ENCODE data around the gene ZBBX.

ZBBX gene

DNA sequence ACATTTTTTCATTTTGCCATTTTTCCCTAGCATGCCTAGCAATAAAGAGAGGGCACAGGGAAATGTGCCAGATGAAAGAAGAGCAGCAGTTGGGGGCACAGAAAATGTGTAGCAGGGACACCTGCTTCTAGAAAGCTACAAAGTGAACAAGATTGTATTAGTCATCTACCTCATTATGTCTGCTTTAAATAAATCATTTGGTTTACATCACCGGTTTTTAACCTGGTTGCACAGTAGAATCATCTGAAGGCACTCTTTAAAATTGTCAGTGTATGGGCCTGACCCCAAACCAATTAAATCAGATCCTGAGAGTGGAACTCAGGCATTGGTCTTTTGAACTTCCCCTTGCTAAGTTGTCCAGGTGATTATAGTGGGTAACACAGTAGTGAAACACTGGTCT lies 73.8 kb downstream of the ZBBX start:
- DNase-seq, result no peak

DNA sequence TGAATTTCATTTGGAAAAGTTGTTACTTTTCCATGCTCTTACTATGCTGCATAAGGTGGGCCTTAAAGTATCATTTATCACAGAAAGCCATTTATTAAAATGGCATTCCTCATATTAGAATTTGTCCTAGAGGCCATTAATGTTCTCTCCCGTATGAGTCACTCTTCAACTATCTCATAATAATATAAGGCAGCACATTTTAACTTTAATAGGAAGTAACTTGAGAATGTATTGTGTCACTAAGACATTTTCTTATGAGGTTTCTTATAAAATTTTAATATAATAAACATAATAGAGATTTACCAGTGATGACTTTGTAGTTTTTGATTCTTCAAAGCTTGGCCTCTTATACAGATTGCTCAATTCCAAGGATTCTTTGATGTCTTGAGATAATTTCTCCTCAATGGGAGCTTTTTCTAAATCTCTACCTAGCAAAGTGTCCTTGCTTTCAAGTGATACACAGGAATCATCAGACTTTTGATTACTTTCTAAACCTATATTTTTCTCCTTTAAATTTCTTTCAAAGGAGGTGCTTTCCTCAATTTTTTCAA lies 74.7 kb downstream of the ZBBX start:
- DNase-seq, result no peak

DNA sequence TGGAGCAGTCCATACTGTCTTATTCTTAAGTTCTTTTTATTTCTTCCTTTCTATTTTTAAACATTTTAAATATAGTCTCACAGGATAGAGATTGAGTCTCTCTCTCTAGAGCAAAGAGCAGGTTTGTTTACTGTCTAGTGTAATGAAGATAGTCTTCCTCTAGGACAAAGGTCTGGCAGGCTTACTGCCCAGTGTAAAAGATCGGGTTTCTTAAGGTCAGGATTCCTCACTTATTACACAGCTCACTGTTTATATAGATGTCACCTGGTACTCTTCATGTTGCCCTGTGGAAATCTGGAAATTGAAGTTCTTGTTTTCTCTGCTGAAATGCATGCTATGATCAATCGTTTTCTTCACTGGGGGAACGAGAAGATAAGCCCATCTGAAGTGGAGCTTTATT lies 76.0 kb downstream of the ZBBX start:
- no peak for DNase-seq

DNA sequence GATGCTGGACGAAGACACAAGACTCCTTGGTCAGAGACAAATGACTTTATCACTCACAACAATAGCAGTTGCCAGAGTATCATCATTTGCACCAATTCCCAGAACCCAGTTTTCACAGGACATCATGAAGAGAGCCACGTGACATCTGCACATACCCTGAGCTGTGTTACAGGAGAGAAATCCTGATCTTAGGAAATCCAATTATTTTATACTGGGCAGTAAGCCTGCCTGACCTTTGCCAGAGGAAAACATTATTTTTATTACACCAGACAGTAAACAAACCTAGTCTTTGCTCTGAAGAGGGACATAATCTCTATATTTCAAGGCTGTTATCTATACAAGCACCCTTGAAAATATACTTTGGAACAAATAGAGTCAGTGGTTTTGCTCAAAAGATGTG lies 77.4 kb downstream of the ZBBX start:
- no peak for DNase-seq

DNA sequence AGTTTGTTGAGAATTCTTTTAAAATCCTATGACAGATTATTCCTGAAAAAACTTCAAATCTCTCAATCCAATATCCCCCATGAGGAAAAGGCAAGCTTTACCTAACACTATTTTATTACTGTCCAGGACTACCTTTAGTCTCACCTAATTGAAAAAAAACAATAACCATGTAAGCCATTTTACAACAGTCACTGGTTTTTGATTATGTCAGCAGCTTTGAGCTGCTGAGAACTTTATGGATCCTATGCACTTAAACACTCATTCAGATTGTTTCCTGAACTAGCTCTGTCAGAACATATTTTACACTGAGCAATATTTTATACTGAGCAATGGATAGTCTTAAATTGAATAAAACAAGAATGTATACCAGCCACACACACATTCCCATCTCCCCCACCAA lies 79.9 kb downstream of the ZBBX start:
- no peak for DNase-seq

DNA sequence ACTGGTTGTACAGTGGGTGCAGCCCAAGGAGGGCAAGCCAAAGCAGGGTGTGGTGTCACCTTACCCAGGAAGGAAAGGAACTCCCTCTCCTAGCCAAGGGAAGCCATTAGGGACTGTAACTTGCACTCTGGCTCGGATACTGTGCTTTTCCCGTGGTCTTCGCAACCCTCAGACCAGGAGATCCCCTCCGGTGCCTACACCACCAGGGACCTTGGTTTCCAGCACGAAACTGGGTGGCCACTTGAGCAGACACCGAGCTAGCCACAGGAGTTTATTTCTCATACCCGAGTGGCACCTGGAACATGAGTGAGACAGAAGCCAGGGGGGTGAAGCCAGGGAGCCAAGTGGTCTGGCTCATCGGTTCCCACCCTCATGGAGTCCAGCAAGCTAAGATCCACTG lies 90.7 kb downstream of the ZBBX start:
- no peak for DNase-seq

DNA sequence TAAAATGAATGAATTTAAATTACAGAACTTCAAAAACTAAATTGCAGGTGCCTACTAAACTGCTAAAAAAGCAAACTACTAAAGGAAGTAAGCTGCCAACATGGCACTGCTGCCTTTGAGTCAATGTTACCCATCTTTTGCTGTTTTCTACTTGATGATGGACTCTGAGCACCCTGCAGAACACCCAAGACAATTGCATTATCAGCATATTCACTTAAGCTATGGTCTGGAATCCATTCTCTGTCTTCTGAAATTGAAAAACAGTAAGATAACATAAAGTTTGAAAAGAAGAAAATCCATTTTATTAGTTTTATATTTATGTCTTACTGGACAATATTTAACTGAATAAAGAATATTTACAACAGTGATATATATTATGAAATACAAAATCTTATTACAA lies 91.4 kb downstream of the ZBBX start:
- DNase-seq, result no peak

DNA sequence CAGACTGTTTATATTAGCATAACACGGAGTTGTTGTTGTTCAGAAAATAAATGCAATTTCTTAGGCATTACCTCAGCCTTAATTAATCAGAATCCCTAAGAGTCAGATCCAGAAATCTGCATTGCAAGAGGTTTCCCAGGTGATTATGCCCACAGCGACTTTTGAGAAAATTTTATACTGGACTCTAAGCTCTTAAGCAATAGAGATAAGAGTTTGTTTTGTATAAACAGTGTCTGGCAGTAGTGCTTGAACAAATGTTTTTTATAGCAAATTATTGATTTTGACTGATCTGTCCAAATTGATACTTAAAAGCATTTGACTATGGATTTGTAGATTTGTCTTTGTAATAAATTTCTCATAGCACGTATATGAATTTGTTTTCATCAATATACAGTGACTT lies 92.8 kb downstream of the ZBBX start:
- DNase-seq, result no peak

DNA sequence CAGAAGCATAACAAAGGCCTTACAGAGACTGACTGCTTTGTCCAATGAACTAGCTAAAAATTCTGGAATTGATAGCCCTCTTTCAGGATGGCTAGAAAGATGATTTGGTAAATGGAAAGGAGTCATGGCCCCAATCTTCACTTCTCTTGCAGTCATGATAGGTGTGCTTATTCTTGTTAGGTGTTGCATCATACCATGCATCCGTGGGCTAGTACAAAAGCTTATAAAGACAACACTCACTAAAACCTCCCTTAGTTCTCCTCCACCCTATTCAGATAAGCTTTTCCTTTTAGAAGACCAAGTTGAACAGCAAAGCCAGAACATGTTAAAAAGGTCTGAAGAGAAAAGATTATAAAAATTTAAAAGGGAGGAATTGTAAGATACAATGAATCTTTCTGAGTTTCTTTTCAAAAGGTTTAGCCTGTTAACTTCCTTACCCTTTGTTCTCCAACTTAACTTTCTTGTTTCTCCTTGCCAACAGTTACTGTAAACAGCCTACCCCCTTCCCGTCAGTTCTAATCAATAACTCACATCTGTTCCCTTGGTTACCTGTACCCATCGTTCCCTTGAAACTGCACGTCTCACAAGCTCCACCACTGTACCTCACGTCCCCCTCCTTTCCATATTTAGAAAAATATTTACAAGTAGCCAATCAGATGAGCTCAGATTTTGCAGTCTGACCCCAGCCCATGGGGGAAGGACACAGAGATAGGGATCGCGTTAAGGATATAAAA lies 105.8 kb downstream of the ZBBX start:
- no peak for DNase-seq

DNA sequence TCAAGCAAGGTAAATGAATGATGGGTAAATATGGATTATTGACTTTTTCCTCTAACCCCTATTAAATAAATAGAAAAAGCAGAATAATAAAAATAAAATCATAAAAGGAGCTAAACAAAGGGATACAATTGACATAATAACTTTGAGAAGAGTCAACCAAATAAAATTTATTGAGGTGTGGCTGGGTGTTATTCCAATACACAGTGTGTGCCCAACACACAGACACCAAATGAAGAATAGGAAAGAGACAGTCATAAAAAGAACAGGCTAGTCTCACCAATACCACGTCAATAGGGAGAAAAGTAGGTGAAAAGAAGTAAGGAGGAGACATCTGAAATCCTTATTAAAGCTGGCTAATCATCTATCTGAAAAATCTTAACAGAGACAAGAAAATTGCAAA lies 127.1 kb downstream of the ZBBX start:
- DNase-seq, result no peak

DNA sequence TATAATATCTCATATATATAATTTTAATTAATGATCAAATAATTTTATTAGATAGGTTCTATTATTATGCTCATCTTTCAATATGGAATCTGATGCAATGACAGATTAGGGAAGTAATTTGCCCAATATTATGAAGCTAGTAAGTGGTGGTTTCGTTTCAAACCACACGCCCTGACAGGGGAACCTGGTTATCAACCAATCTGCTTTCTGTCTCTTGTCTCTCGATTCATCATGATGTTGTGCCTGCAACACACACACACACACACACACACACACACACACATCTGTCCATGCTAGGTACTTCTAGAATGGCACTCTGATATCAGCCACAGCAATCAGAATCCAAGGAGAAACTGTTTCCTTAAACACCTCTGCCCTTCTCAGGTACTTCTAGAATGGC lies 128.4 kb downstream of the ZBBX start:
- no peak for DNase-seq

DNA sequence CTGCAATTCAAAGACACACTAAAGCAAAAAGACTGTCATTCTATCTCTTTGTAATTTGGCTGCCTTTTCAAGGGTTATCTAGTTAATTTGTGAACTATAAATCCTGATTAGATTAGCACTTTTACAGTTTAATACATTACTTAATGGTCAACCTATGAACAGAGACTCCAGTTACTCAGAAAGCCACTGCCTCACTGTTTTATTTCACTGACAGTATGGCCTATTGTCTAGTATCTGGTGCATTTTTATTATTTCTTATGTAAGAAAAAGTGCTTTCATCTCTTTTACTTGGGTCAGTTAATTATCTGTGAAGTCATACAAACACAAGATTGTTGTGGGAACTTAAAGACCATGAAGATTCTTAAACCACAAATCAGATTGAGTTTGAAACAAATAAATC lies 133.8 kb downstream of the ZBBX start:
- DNase-seq, result no peak

DNA sequence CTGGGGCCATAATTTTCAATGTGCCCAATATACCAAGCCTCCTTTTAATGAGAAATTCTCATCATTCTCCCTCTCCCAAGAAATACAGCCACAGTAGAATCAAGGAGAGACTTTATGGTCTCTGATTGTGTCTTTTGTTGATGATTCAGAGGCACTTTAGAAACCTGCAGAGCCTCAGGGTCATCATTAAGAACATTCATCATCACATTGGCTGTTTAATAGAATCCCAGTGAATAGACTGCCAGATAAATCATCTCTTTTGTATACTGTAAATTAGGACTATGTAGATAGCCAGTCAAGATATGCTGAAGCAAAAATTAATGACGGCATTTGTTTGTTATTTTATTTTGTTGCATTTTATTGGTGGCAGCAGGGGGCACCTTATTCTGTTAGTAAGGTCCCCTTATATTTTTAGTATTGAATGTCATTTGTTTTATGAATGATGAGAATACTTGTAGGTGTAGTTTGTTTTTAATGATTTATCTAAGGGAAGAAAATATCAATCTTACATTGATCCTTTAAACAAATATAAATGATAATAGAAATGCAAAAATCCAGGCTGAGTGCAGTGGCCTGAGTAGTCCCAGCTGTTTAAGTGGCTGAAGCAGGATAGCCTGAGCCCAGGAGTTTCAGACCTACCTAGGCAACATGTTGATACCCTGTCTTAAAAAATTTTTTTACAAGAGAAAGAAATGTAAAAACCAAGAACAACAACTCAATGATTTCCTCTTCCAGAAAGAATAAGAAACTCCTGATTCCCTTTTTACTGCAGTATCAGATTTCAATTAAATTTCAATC lies 138.8 kb downstream of the ZBBX start:
- DNase-seq, result no peak

DNA sequence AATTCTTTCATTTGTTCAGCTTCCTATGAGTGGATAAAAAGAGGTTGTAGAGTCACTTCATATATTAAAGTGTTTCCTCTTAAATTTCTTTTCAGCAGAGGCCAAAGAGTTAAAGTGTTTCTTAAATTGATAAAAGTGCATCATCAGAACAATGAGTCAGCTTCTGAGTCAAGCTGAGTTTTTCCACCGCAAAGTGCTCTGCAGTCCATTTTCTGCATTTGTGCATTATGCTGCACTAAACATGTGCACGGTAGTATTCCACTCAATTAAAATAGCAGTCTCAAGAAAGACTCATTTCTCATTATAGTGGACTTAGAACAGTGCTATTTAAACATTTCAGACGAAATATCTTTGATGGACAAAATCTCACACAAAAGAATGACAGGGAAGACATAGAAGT lies 152.0 kb downstream of the ZBBX start:
- DNase-seq, result no peak

DNA sequence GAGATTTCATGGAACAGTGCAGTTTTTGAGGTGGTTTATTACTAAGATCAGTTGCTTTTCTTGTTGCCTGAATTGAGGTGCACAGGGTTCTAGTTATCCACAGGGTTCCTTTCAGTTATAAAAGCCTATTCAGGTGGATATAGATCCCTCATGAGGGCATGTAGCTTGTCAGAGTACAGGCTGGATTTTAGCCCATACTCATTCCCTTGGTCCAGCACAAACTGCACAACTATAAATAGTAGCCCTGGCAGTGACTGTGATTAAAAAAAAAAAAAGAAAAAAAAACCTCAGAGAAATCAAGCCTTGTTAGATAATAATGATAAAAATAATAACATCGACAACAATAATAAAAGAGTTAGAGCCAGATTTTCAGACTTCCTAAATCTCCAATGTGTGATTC lies 154.3 kb downstream of the ZBBX start:
- no peak for DNase-seq

DNA sequence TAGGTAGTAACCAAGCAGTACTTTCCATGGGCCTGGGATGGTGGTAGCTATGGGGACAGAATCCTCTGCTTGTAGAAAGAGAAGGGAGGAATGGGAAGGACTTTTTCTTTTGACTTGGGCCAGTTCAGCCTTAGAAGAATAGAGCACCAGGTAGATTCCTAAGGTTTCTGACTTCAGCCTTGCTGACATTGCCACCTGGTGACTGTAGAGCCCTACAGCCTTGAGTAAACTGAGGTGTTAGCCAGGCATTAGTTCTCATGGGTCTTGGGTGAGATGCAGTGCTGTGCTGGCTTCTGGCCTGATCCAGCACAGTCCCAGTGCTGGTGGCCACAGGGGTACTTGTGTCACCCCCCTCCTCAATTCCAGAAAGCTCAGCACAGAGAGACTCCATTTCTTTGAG lies 171.1 kb downstream of the ZBBX start:
- DNase-seq, result no peak

DNA sequence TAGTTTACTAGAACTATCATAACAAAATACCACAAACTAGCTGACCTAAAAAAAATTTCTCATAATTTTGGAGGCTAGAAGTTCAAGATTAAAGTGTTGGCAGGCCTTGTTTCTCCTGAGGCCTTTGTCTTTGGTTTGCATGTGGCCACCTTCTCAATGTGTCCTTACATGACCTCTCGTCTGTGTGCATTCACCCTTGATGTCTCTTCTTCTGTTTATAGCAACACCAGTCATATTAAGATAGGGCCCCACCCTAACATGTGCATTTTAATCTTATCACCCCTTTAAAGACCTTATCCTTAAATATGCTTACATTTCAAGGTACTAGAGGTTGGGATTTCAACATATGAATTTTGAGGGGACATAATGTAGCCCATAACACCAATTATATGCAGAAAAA lies 177.0 kb downstream of the ZBBX start:
- no peak for DNase-seq

DNA sequence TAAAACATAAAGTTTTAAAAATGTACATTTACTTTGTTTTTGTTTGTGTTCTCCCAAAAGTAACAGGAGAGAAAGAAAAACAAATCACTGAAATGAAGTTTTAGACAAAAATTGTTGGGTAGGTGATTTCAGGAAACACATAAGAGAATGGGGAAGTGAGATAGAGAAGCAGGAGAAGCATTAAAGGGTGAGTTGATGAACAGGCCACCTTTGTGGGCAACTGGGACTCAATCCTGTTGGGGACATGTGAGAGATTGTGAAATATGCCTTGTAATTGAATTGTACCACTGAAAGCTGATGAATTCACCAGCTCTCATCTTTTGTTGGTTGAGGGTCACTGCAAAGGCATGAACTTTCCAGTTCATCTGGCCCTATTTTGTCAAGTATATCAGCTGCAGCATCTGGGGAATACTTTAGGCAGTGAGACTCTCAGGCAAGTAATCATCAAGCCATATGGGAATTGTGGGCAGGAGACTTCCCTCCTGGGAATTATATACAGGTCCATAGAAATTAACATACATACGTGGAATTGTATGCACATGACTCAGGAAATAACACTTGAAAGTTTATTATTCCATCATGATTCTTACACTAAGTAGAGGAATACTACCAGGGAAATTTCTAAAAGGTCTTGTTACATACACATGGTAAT lies 181.0 kb downstream of the ZBBX start:
- DNase-seq, result no peak
